Activated gamma-delta T cell treated with anti-CD3 and anti-CD28 coated beads, Interleukin-2, amount 50 U/mL, for 16 hours (primary cell): ENCODE data around the gene UQCRC1.
A peak's percentile ranks its signal among the peaks of the same experiment; 100 is the strongest.

ENCODE experiments used
- DNase-seq: peaks from one replicate; pipeline ENCODE4 v3.0.0-alpha.2; 2020; ENCODE audit warnings: low read depth

Gene UQCRC1

GRCh38 chr3:48571938-48572337, 37.5 kb downstream of the UQCRC1 start:
- DNase-seq, result no peak

- DNase-seq, result no peak
These were observed 39.5 kb downstream of the UQCRC1 start for GRCh38 chr3:48569808-48570450.

GRCh38 chr3:48569400-48569799, 40.0 kb downstream of the UQCRC1 start:
- DNase-seq, result no peak

- no peak for DNase-seq
These were observed 41.0 kb downstream of the UQCRC1 start for GRCh38 chr3:48568476-48568875.

GRCh38 chr3:48567500-48567899, 41.9 kb downstream of the UQCRC1 start:
- no peak for DNase-seq

GRCh38 chr3:48567090-48567489, 42.4 kb downstream of the UQCRC1 start:
- no peak for DNase-seq

GRCh38 chr3:48566401-48566760, 43.1 kb downstream of the UQCRC1 start:
- no peak for DNase-seq

GRCh38 chr3:48565591-48566400, 43.6 kb downstream of the UQCRC1 start:
- DNase-seq, result no peak

GRCh38 chr3:48565186-48565585, 44.3 kb downstream of the UQCRC1 start:
- no peak for DNase-seq

GRCh38 chr3:48564667-48565066, 44.8 kb downstream of the UQCRC1 start:
- DNase-seq, result no peak

GRCh38 chr3:48564022-48564421, 45.4 kb downstream of the UQCRC1 start:
- DNase-seq, result peak; percentile 22

- DNase-seq, result no peak
These were observed 46.0 kb downstream of the UQCRC1 start, which contains the start of gene UCN2 for GRCh38 chr3:48563382-48563918. TSS of gene UCN2 (minus strand) at chr3:48563781. CDS start at chr3:48563124, 657 bp downstream.

- no peak for DNase-seq
These were observed 46.9 kb downstream of the UQCRC1 start for GRCh38 chr3:48562367-48563095.

GRCh38 chr3:48561045-48561736, 48.3 kb downstream of the UQCRC1 start:
- no peak for DNase-seq

- no peak for DNase-seq
These were observed 48.8 kb downstream of the UQCRC1 start for GRCh38 chr3:48560648-48561018.

GRCh38 chr3:48558493-48559134, 50.8 kb downstream of the UQCRC1 start:
- no peak for DNase-seq

GRCh38 chr3:48556796-48557626, 52.4 kb downstream of the UQCRC1 start, which contains the start of gene PFKFB4:
TSS of gene PFKFB4 (minus strand) at chr3:48556803. CDS start at chr3:48556777, 26 bp downstream.
- DNase-seq, result peak; percentile 98

GRCh38 chr3:48555949-48556795, 53.3 kb downstream of the UQCRC1 start:
- DNase-seq, result no peak

- DNase-seq, result no peak
These were observed 54.1 kb downstream of the UQCRC1 start for GRCh38 chr3:48555231-48555948.
